GM18502 (cell line): ENCODE measurements around the gene TLK2.
A peak's percentile ranks its signal among the peaks of the same experiment; 100 is the strongest.
"Not testable (repeated sequence)": the region's sequence is repeated elsewhere in the genome, so short reads cannot be mapped to it uniquely, and the experiment has no call there.

Source experiments
- ATAC-seq: cut with Tn5 transposase; IDR thresholded peaks from one replicate; pipeline ENCODE4 v1.9.1; 2021; ENCODE audit warnings: mild to moderate bottlenecking; ENCODE audit not compliant: unreplicated experiment, poor library complexity

The TLK2 gene

DNA sequence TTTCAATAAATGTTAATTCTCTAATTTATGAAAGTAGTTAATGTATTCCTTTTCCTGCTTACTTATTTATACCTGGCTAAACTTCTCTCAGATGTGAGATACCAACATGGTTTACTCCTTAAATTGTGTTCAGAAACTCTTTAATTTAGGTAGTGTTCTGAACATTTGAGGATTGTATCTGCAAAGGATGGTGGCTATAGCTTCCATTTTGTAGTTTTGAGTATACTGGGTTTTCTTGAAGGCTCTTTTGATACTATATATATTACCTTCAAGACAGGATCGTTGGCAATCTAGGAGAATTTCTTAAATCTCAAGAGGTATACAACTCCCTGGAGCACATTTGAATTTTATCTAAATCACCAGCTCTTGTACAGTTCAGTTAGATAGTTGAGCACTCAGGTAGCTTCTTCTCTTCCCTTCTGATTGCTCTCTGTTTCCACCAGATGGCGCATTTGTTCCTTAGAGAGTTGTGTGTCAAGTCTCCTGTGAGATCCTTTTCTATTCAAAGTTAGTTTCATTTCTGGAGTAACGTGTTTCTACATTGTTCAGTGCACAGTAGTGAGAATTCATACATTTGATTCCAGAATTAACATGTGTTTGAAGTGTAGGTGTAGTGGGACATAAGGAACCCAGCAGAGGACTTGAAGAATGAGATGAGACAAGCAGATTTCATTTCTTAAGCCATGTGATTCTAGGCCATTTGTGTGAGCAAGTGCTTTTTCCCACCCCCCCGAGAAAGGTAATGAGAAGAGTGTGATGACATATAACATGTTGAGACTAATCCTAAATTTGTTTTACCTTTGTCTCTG, 74.4 kb downstream of the TLK2 start:
- peak; percentile 87 for ATAC-seq

DNA sequence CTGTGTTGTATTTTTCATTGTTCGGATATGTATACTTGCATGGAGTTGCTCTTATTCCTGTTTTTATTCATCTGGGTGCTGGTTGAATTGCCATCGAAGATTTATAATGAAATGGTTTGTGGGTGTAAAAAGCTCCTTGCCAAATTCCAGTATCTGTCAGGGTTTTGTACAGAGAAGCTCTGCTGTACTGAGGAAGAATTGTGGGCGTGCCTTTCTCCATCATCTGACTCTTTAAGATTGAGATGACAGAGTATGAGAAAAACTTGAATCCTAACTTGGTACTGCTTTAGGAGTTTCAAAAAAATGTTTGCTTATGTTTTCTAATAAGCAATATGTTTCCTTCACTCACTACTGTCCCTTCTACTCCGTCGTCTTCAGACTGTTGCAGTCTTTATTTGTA, 78.9 kb downstream of the TLK2 start:
- ATAC-seq: not testable (repeated sequence)

DNA sequence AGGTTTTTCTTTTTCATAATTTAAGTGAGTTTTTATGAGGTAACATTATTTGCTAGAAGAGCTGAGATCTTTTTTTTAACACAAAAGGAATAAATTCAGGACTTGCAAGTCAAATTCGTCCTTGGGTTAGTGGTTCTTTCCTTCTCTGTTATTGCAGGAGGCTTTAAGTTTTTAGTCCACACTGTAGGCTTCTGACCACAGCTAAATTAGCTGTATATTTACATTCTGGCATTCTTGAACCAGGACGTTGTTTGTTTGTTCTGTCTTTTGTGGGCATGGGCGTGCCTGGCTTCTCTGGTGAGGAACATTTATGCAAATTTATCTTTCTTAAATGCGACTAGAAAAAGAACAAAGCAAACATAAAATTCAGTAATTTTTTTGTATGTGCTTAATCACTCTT, 80.3 kb downstream of the TLK2 start:
- not testable (repeated sequence) for ATAC-seq

DNA sequence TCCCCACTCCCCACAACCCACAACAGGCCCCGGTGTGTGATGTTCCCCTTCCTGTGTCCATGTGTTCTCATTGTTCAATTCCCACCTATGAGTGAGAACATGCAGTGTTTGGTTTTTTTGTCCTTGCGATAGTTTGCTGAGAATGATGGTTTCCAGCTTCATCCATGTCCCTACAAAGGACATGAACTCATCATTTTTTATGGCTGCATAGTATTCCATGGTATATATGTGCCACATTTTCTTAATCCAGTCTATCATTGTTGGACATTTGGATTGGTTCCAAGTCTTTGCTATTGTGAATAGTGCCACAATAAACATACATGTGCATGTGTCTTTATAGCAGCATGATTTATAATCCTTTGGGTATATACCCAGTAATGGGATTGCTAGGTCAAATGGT, 82.3 kb downstream of the TLK2 start:
- not testable (repeated sequence) for ATAC-seq

DNA sequence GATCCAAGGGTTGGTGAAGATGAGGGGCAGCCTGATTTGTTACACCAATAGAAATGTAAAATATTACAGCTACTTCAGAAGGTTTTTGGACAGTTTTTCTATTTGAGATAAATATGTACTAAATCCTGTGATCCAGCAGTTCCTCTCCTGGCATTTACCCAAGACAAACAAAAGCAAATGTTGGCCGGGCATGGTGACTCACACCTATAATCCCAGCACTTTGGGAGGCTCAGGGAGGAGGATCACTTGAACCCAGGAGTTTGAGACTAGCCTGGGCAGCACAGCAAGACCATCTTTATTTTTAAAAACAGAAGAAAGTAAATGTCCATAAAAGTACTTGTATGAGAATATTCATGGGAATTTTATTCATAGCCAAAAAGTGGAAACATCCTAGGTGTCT, 84.0 kb downstream of the TLK2 start:
- no peak for ATAC-seq

DNA sequence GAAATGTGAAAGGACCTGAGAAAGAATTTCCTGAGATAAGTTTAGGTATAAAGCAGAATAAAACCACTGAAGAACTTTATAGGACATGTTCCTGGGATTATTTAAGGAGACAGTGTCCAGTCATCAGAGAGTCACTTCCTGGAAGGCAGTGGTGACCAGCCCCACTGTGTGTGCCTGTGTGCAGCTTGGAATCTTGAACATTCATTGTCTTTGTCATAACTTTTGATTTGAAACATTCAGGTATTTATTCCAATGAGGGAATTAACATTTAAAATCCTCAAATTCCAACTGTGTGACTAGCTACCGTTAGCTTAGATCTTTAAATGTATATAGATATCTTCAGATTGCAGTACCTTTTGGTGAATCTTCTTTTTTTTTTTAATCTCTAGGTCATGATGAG, 87.2 kb downstream of the TLK2 start:
- no peak for ATAC-seq

DNA sequence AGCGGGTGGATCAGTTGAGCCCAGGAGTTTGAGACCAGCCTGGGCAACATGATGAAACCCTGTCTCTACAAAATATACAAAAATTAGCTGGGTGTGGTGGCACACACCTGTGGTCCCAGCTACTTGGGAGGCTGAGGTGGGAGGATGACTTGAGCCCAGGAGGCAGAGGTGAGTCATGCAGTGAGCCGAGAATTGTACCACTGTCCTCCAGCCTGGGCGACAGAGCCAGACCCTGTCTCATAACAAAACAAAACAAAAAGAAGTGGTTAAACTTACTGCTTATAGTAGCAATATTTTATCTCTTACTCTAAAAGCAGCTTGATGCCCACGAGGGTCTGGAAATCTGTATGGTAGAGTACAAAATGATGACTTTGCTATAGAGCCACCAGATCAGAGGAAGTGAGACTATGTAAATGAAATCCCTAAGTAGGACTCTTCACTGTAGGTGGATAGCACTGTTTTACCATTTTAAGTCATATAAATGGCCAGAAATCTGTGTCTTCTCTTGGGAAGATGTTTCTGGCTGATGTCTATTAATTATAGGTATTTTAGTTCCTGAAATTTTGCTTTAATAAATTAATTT, 88.5 kb downstream of the TLK2 start:
- ATAC-seq: no peak

DNA sequence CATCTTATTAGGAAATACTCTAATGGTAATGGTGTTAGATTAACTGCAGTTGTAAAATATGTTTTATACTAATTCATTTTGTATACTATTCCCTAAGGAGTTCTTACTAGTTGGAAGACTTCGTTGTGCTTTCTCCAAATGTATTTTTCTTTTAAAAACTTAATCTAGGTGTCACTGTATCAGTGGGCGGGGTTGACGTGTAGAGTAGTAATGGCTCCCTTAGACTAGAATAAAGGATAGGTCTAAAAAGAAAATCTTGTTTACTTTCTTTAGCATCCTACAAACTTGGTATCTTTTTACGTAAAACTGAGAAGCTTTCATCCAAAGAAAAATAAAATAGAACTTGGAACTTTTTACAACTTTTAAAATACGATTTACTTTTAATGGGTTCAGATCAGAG, 93.9 kb downstream of the TLK2 start:
- ATAC-seq: no peak

DNA sequence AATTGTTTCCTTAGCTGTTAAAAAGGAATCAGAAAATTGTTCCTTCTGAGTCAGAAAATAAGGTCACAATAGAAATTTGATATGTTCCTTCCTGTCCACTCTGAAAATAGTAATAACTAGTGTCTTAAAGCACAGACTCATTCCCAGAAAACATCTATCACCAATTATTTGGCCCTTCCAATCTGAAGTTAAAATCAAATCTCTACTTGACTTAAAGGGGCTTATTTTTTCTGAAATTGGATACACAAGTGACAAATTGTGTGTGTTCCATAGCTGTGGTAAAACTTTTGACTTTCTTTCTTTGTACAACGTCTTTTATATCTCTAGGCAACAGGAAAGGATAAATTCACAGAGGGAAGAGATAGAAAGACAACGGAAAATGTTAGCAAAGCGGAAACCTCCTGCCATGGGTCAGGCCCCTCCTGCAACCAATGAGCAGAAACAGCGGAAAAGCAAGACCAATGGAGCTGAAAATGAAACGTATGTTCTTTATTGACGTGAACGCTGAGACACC, 94.3 kb downstream of the TLK2 start:
- no peak for ATAC-seq

DNA sequence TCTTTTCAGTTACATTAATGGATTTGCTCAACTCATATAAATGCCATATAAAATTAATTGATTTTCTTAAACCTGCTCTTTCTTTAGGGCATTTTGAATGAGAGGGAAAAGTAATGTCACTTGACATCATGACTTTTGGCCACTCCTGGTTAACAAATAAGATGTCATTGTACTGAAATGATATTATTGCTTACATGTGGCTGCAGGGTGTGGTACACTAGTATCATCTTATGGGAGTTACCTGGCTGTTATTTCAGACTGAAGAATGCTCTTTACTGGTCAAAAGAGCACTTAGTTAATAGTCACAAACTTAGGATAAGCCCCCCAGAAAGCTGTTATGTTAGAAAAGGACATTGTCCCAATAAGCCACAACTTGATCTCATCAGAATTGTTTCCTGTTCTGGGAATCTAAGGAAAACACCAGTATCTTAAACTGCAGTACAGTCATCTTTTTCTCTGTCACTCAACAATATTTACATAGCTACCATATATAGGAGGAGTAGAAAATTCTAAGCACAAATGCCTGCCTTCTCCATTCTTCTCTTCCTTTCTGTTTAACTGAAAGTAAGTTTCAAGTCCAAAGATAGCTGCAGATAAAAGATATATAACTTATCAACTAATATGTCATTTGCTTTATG, 95.0 kb downstream of the TLK2 start:
- ATAC-seq: no peak

DNA sequence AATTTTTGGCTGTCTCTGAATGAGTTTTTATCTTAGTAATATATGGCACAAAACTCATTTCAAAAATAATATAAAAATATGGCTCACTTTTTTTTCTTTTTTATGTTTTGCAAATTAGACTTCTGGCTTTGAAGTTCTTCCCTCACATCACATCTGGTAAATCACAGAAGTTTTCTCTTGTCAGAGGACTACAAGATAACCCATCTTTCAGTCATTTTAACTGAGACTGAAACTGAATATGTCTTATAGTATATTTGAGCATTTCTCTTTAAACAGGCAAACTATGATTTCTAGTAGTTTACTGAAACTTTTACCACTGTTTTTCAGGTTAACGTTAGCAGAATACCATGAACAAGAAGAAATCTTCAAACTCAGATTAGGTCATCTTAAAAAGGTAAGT, 97.8 kb downstream of the TLK2 start:
- ATAC-seq: no peak

DNA sequence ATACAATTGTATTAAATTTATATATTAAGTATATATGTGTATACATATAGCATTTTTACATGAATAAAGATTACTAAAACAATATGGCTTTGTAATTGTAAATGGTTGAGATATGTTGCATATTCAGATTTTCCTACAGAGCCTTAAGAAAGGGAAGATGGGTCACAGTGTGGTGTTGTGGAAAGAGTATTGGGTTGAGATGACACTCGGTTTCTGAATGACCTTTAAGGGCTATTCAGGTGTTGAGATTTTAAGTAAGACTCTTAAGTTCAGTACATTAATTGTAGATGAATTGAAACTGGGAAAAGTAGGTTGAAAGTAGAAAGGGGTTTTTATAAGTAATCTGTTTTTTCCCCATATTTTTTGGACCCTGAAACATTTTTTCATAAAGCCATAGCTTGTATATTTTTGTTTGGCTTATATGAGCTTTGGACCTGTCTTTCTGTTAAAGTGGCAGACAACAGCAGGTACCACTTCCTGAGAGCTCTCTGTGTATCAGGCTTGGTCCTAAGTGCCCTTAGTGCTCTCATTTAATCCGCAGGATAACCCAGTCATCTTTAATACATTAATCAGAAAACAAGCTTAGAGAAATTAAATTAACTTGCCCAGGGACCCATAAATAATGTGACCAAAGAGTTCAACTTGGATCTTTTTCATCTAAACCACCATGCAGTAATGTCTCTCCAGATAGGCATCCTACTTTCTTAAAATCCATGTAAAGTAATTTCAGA, 100.3 kb downstream of the TLK2 start:
- no peak for ATAC-seq

DNA sequence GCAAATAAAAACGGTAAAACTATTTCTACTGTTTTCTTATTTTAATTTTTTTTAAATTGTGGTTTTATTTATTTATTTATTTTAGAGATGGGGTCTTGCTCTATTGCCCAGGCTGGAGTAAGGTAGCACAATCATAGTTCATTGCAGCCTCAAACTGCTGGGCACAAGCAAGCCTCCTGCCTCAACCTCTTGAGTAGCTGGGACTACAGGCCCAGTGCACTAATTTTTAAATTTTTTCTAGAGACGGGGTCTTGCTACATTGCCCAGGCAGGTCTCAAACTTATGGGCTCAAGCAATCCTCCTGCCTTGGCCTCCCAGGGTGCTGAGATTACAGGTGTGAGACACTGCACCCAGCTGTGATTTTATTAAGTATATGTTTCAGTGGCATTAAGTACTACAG, 102.3 kb downstream of the TLK2 start:
- no peak for ATAC-seq

DNA sequence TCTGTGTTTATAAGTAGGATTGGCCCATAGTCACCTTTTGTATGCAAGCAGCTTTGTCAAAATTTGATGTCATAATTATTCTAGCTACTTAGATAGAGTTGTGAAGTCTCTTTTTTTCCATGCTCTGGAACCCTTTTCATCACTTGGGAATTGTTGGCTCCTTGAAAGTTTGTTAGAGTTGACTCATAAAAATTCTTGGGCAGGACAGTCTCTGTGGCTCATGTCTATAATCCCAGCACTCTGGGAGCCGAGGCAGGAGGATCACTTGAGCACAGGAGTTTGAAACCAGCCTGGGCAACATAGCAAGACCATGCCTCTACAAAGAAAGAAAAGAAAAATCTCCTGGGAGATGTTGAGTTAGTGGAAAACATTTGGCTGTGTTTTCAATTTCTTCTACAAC, 103.1 kb downstream of the TLK2 start:
- no peak for ATAC-seq

DNA sequence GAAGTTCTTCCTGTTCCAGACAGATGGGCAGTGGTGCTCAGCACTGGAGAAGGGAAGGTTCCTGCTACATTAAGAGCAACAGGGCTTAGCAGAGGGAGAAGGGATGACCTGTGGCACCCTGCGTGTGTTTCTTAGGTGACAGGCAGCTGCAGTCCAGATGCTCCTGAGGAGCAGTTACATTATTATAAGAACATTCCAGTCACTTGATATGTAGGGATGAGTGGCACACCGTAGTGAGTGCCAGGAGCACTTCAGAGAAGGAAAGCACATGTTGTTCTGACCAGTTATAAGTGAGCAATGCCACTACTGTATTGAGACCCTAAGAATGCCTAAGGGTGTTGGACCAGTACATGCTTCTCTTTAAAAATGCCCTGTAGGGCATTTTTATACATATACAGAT, 108.9 kb downstream of the TLK2 start:
- no peak for ATAC-seq

DNA sequence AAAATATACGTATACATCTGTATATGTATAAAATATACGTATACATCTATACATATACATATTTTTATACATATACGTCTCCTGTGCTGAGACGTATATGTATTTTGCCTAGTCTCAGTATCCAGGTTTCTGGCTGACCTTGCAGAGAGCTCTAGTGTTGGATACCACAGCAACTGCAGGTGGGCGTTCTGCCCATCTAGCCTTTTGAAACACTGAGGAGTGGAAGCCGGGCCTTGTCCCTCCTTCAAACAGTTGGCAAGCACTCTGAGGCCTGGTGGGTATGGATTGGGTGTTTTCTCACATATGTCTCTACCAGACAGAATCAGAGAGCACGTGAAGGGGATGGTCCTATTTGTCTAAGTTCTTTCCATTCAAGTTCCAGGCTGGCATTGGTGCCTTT, 109.5 kb downstream of the TLK2 start:
- ATAC-seq: no peak

DNA sequence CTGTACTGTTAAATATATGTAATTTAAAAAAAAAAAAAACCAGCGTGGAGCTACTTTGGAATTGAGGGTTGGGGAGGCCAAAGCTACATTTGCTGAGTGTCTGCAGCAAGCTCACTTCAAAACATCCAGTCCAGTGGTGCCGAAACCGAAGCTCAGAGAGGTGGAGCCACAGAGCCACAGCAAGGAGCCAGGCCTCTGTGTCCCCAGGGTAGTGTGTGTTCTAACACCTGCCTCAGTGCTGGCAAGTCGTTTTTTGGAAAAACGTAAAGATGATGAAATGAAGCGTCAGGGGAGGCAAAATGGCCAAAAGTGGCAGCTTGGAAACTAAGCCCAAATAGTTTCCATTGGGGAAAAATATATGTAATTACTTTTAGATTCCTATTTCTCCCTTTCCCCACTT, 112.7 kb downstream of the TLK2 start:
- ATAC-seq: no peak

DNA sequence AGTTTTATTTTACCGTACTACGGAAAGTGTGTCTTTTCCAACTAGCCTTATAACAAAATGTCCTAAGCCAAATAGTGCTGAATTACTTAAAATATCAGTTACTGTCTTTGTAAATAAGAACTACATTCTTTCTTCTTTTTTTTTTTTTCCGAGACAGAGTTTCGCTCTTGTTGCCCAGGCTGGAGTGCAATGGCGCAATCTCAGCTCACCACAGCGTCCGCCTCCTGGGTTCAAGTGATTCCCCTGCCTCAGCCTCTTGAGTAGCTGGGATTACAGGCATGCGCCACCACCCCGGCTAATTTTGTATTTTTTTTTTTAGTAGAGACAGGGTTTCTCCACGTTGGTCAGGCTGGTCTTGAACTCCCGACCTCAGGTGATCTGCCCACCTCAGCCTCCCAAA, 113.2 kb downstream of the TLK2 start:
- not testable (repeated sequence) for ATAC-seq

DNA sequence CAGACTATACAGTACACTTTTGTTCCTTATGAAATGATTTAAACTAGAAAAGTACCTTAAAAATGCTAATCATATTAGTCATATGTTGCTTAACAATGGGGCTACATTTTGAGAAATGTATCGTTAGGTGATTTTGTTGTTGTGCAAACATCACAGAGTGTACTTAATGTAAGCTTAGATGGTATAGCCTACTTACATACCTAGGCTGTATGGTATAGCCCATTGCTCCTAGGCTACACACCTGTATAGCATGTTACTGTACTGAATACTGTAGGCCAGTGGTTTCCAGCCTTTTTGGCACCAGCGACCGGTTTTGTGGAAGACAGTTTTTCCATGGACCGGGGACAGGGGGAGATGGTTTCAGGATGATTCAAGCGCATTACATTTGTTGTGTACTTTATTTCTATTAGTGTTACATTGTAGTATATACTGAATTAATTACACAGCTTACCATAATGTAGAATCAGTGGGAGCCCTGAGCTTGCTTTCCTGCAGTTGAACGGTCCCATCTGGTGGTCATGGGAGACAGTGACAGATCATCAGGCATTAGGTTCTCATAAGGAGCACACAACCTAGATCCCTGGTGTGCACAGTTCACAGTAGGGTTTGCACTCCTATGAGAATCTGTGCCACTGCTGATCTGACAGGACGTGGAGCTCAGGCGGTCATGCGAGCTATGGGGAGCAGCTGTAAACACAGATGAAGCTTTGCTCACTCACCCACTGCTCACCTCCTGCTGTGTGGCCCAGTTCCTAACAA, 113.9 kb downstream of the TLK2 start:
- no peak for ATAC-seq

DNA sequence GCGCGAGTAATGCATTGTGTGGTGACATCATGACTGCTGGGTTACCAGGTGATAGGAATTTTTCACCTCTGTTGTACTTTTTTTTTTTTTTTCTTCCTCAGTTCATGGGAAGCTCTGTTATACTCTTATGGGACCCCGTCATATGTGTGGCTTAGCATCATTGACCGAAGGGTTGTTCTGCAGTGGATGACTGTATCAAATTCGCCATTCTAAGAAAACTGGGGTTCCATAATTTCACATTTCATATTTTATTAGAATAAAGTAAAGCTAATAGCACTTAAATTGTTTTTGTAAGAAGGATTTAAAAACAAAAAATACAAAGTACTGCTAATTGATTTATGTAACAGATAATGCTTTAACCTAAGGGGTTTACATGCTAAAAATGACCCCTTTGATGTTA, 116.9 kb downstream of the TLK2 start:
- no peak for ATAC-seq
